Stimulated activated CD8-positive, alpha-beta memory T cell treated with anti-CD3 and anti-CD28 coated beads, Interleukin-2, amount 100 ng/mL, for 1 hour (primary cell): ENCODE measurements around the gene ADAMTSL5.
"Not testable (repeated sequence)": the region's sequence is repeated elsewhere in the genome, so short reads cannot be mapped to it uniquely, and the experiment has no call there.

Source experiments
- DNase-seq, 2 donors: peaks; one replicate each; pipeline ENCODE4 v3.0.0-alpha.2; 2020; ENCODE audit warnings: low read depth in 2 of 2

The ADAMTSL5 gene

DNA sequence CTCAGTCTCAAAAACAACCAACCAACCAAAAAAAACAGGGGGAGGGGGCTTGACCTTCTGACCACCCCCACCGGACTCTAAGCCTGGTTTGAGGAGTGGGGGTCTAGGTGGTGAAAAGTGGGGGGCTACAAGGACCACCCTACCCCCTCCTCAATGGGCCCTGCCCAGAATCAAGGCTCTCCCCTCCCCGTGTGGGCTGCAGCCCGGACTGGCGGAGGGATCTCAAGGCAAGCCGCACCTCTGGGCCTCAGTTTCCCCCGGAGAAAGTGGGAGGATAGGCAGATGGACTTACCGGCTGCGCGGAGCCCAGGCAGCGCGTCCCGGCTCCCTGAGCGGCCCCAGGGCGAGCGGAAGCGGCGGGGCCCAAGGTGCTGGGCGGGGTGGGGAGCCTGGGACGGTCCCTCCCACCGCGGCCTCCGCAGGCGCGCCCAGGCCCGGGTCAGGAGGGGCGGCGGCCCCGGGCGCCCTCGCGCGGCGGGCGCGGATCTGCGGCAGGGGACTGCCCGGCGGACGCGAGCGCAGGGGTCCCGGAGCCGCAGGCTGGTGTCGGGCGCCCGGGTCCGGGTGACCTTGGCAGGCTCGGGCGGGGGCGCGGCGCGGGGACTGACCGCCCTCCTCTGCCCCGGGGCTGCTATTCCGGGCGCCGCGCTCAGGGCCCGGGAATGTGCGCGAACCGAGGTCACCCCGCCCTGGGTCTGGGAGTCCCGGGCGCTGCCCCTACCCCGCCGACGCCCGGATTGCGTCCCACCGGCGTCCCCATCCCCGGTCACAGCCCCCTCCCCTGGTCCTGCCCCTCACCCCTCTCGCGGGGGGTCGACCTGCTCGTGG, at the start of gene ADAMTSL5:
TSS of gene ADAMTSL5 (minus strand) at position 349 of the 828 bp plus-strand sequence. CDS start 2,076 bp downstream, outside the sequence.
- peak; percentile 17 to 27 for DNase-seq

DNA sequence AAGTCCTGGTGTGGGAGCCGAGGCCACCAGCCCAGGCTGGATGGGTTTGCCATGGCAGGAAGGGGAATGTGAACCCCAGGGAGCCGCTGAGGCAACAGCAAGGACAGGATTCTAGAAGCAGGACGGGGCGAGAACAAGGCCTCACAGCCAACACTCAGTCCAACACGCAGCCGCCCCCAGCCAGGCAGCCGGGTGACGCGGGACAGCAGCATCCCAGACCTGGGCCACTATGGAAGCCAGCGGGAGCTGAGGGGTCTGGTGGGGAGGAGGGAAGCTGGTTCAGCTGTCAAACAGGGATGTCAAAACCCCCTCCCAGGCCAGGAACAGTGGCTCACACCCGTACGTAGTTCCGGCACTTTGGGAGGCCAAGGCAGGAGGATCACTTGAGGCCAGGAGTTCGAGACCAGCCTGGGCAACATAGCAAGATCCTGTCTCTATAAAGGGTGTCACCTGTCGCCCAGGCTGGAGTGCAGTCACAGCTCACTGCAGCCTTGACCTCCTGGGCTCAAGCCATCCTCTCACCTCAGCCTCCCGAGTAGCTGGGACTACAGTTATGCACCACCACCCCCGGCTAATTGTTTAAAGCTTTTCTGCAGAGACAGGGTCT, 48.5 kb upstream of the ADAMTSL5 start:
- DNase-seq: no peak

DNA sequence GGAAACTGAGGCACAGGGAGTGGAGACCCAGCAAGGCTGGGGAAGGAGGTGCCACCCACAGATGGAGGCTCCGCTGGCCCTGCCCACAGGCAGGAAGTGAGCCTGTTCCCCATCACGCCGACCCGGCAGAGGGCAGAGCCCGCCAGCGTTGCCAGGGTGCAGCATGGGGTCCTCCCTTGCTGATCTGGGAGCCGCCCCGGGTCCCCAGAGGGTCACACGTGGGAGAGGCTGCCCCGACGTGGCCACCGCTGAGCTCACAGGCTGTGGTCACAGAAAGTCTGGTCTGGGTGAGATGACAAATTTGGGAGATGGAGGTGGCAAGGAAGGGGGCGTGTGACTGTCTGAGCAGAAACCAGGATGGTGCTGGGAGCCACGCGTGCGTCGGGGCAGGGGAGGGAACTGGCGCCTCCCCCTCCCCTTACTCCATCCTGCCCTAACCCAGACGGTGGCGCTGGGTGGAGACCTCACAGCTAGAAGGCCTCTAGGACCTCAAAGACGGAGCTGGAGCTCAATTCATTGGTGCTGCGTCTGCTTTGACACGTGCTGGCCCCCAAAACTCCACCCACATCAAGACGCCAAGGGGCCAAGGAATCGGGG, 47.6 kb upstream of the ADAMTSL5 start:
- DNase-seq: no peak

DNA sequence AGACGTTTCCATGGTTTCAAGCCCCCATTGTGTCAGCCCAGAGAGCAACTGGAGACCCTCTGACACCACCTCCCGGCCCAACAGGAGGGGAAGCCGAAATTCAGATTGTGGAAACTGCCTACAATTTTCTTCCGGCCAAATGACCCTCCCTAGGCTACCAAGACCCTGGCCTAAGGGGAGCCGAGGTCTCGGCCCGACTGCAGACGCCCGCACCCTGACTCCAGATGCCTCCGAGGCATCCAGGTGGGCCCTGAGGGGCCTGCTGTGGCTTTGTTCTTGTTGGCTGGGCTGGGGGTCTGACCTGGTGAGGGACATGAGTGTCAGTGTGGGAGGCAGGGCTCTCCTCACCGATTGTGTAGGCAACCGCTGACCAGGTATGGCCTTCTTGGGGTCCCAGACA, 45.7 kb upstream of the ADAMTSL5 start:
- DNase-seq: no peak

- no peak for DNase-seq
Observed at GRCh38 chr19:1556390-1557070, 43.7 kb upstream of the ADAMTSL5 start.

DNA sequence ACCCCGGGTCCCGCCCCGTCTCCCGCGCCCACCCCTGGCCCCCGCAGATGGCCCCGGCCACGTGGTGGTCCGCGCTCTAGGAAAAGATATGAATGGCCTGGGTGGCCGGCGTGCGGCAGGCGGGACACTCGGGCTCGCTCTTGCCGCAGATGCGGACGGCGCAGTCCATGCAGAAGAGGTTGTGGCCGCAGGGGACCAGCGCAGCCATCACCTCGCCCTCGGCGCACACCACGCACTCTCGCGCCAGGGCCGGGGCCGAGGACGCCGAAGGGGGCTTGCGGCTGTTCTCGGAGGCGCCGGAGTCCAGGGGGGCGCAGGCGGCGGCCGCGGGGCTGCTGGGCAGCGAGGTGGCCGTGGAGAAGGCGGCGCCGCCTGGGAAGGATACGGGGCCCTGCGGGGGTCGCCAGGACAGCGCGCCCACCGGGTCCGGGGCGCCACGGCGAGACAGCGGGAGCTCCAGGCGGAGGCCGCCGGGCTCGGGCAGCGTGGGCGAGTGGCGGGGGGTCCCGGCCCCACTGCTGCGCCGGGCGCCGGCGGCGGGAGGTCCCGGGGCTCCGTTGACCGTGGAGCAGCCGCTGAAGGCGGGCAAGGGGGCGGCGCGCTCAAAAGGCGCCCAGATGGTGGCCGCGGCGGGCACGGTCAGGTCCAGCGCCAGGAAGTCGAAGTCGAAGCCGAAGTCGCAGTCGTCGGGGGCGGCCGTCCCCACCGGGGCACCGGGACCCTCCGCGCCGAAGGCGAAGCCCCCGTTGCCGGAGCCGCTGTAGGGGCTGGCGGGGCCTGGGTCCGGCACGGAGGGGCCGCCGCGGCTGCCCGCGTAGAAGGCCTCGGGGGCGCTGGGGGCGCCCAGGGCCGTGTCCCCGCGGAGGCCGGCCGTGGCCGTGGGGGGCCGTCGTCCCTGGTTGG, 42.9 kb upstream of the ADAMTSL5 start:
- no peak for DNase-seq

DNA sequence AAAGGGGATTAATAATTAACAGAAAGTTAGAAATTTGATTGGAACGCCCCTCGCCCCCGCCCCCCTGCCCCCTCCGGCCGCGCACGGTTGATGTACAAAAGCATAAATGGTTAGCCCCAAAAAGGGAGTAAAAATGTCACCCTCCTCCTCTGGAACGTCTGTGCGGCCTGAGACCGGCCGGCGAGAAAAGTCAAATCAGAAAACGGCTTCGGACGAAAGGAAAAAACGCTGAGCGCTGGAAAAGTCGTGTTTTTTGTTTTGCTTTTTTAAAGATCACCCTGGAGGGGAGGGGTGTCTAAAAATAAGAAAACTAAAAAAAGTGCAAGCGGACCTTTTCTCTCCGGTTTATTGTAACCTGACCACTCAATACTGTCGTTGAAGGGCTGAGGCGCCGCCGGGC, 42.1 kb upstream of the ADAMTSL5 start:
- DNase-seq: no peak

DNA sequence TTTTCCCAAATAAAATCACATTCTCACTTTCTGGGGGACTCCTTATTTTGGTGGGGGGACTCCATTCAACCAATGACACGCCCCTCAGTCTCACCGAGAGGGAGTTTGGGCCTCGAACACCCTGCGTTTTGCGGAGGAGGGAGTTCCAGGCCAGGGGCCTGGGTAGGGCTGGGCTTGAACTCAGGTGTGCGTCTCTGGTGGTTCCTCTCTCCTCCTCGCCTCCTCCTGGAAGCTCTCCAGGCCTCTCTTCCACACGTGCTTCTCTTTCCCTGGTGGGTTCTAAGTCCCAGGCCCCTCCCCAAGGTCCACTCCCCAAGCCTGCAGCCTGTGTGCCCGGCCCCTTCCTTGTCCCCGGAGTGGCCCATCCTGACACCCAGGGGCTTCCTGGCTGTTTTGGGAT, 40.6 kb upstream of the ADAMTSL5 start:
- DNase-seq: no peak

DNA sequence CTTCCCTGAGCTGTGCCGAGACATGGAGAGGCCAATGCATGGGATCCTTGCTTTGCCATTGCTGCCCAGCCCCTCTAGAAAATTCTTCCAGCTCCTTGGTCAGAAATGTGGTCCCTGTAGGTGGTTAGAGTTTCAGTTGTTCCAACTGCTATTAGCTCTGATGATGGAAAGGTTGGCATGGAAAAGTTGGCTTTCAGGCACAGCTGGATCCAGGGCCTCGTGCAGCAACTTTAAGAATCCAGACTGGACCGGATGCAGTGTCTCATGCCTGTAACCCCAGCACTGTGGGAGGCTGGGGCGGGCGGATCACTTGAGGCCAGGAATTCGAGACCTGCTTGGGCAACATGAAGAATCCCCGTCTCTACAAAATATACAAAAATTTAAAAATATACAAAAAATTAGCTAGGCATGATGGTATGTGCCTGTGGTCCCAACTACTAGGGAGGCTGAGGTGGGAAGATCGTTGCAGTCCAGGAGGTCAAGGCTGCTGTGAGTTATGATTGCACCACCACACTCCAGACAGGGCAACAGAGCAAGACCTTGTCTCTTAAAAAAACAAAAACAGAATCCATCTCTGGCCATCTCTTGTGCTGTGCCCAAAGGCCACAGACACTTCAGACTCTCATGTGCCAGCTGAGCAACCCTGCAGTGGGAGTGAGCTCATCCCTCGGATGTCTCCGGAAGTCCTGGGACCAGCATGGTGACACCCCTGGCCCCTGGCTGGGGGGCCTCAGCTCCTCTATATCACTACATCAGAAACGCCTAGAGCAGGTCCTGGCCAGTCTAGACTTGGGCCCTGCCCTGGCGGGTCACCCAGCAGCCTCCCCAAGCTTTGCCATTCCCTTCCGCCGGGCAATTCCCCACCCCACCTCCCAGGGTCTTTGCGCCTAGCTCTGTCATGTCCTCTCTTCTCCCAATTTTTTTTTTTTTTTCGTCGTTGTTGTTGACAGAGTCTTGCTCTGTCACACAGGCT, 38.5 kb upstream of the ADAMTSL5 start:
- no peak for DNase-seq

DNA sequence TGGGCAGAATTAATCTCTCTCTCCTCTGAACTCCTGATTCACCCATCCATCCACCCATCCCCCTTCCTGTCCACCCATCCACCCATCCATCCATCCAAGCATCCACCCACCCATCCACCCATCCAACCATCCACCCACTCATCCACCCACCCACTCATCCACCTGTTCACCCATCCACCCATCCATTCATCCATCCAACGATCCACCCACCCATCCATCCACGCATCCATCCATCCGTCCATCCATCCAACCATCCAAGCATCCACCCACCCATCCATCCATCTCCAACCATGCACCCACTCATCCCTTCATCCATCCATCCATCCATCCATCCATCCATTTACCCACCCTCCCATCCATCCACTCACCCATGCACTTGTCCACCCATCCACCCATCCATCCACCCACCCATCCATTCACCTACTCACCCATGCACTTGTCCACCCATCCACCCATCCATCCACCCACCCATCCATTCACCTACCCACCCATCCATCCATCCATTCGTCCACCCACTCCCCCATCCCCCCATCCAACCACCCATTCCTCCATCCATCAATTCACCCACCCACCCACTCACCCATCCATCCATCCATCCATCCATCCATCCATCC, 36.6 kb upstream of the ADAMTSL5 start:
- DNase-seq: no peak

- DNase-seq: no peak
Observed at GRCh38 chr19:1540365-1540925, 27.6 kb upstream of the ADAMTSL5 start.

GRCh38 chr19:1539749-1540148, 26.9 kb upstream of the ADAMTSL5 start:
- not testable (repeated sequence) for DNase-seq

DNA sequence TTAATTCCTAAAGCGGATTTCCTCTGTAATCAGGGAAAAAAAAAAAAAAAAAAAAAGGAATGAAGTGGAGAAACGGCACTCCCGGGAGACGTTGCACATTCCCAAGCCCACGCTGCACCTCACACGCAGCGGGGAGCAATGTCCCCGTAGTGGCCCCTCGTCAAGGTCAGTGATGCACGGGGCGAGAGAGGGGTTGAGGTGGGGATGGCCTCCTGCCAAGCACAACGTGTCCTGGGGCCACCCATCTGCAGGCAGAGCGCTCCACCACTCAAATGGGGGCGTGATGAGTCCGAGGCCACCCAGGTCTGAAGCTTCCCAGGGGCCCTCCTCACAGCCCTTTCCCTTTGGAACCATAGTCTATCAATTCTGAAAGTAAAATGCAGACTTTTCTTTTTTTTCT, 26.2 kb upstream of the ADAMTSL5 start:
- DNase-seq: no peak

DNA sequence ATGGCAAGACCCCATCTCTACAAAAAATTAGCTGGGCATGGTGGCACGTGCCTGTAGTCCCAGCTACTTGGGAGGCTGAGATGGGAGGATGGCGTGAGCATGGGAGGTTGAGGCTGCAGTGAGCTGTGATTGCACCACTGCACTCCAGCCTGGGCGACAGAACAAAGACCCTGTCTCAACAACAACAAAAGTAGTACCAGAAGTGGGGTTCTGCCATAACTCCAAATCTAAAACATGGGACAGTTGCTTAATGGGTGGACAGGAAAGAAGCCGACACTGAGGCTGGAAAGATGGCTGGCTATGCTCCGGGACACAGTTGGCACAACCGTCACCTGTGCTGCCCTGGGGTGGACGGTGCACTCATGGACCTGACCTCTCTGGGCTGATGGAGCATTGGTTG, 22.9 kb upstream of the ADAMTSL5 start:
- not testable (repeated sequence) for DNase-seq

GRCh38 chr19:1534972-1535371, 22.2 kb upstream of the ADAMTSL5 start:
- DNase-seq: no peak

- DNase-seq: no peak
Observed at GRCh38 chr19:1533510-1534150, 20.8 kb upstream of the ADAMTSL5 start.

GRCh38 chr19:1532003-1532402, 19.2 kb upstream of the ADAMTSL5 start:
- no peak for DNase-seq

DNA sequence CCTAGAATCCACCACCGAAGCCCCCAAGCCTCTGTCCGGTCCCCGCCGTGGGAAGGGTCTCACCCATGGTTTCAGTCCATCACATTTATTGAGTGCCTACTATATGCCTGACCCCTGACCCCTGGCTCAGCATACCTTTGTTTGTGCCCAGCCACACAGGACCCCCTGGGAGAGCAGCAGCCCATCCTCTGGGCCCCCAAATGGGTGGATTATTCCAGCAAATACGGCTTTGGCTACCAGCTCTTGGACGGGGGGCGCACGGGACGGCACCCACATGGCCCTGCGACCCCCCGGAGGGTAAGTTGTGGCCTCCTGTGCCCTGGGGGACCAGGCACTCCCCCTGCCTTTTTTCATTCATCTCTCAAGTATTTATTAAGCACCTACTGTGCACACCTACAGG, 18.8 kb upstream of the ADAMTSL5 start:
- DNase-seq: no peak

DNA sequence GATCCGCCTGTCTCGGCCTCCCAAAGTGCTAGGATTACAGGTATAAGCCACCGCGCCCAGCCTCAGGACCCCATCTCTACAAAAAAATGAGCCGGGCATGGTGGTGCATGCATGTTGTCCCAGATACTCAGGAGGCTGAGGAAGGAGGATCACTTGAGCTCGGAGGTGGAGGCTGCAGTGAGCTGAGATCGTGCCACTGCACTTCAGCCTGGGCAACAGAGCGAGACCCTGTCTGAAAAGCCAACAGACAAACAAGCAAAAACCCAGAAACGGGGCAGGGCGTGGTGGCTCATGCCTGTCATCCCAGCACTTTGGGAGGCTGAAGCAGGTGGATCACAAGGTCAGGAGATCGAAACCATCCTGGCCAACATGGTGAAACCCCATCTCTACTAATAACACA, 18.0 kb upstream of the ADAMTSL5 start:
- DNase-seq: not testable (repeated sequence)
